ENCODE measurements around the gene SCN5A.

The SCN5A gene

GRCh38 chr3:38611866-38612265, 37.6 kb downstream of the SCN5A start:
- DNase-seq (ENCODE audit: low read depth), result no peak
- H3K4me3 ChIP-seq (ENCODE audit: low read depth, low read length), result no peak overlapping the region
- no peak for TF ChIP-seq CTCF (IDR thresholded peaks at IDR 0.05; ENCODE audit: low read depth, low read length, missing control alignments)

DNA sequence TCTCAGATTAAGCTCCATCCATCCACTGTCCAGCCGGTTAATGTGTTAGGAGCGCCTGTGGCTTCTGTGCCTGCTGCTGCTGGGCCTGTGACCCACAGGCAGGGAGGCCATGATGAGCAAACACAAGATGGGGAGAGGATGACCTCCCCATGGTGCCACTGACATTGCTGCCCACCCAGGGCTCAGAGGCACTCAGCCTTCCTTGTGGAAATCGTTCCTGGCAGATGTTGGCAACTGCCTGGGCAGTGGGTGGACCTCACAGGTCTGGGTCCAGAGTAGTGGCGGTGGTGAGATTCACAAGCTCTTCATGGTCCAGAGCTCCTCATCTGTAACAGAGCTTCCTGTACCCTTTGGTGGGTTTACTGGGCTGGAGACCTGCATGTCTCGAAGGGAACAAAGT, 38.6 kb downstream of the SCN5A start:
- no peak overlapping the region for H3K4me3 ChIP-seq (ENCODE audit: low read depth, low read length)
- DNase-seq (ENCODE audit: low read depth), result no peak
- TF ChIP-seq CTCF (IDR thresholded peaks at IDR 0.05; ENCODE audit: low read depth, low read length, missing control alignments), result no peak

DNA sequence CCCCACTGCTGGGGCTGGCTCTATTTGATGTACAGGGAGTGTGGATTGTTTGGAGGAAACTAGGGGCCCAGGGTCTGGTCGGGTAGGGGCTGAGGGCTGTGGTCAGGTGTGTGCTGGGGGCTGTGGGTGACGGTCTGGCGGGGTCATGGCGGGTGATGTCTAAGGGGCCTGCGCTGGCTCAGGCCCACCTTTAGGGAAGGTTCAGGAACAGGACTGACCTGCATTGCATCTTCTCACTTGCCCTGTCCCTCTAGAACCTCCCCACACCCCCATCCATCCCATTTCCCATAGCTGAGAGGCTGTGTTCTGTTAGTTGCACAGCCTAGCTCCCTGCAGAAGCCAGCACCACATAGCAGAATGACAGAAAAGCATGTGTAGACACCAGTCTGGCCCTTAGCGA, 39.1 kb downstream of the SCN5A start:
- no peak overlapping the region for H3K4me3 ChIP-seq (ENCODE audit: low read depth, low read length)
- DNase-seq (ENCODE audit: low read depth), result no peak
- TF ChIP-seq CTCF (IDR thresholded peaks at IDR 0.05; ENCODE audit: low read depth, low read length, missing control alignments), result no peak

- DNase-seq (ENCODE audit: low read depth), result no peak
- no peak for TF ChIP-seq CTCF (IDR thresholded peaks at IDR 0.05; ENCODE audit: low read depth, low read length, missing control alignments)
- H3K4me3 ChIP-seq (ENCODE audit: low read depth, low read length), result no peak overlapping the region
Measured at GRCh38 chr3:38609386-38610111, 39.9 kb downstream of the SCN5A start.

DNA sequence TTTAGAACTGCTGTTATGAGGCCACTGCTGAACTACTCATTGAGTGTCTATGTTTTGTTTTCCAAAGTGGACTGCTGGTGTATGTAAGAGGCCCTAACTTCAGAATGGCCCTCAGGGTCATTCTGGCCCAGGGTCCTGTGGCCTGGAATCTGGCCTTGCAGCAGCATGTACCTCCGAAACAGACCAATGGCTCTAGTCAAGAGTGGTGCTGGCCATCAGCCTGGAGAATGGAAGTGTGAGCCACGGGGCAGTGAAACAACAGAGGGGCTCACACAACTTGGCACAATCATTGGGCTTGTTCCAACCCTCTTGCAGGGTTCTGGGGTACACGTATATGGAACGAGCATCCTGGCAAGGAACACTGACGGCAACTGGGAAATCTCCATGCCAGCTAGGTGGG, 40.5 kb downstream of the SCN5A start:
- TF ChIP-seq CTCF (IDR thresholded peaks at IDR 0.05; ENCODE audit: low read depth, low read length, missing control alignments), result no peak
- no peak for DNase-seq (ENCODE audit: low read depth)
- no peak overlapping the region for H3K4me3 ChIP-seq (ENCODE audit: low read depth, low read length)

GRCh38 chr3:38608086-38608775, 41.3 kb downstream of the SCN5A start:
- TF ChIP-seq CTCF (IDR thresholded peaks at IDR 0.05; ENCODE audit: low read depth, low read length, missing control alignments), result no peak
- H3K4me3 ChIP-seq (ENCODE audit: low read depth, low read length), result no peak overlapping the region
- DNase-seq (ENCODE audit: low read depth), result no peak

DNA sequence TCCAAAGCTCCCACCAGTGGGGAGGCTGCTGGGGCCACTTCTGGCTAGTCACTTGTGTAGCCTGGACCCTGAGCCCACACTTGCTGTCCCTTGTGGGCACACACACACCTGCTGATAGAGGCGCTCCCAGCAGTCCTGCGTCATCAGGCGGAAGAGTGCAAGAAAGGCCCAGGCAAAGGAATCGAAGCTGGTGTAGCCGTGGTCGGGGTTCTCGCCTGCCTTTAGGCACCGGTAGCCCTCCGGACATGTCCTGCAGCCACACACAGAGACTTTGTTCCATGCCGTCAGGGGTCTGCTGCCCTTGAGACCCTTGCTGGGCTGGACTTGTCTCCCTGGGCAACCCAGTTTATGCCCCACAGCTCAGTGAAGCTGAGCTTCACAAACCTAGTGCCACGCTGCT, 42.9 kb downstream of the SCN5A start:
- DNase-seq (ENCODE audit: low read depth), result no peak
- H3K4me3 ChIP-seq (ENCODE audit: low read depth, low read length), result no peak overlapping the region
- no peak for TF ChIP-seq CTCF (IDR thresholded peaks at IDR 0.05; ENCODE audit: low read depth, low read length, missing control alignments)
